NCI-H2029 treated with DMSO at 0.1 percent for 48 hours (cell line): ENCODE measurements around the gene PAX1.

Experiments used
- DNase-seq: peaks from one replicate; lab custom pipeline; 2025; lab: John Stamatoyannopoulos, UW

The PAX1 gene

DNA sequence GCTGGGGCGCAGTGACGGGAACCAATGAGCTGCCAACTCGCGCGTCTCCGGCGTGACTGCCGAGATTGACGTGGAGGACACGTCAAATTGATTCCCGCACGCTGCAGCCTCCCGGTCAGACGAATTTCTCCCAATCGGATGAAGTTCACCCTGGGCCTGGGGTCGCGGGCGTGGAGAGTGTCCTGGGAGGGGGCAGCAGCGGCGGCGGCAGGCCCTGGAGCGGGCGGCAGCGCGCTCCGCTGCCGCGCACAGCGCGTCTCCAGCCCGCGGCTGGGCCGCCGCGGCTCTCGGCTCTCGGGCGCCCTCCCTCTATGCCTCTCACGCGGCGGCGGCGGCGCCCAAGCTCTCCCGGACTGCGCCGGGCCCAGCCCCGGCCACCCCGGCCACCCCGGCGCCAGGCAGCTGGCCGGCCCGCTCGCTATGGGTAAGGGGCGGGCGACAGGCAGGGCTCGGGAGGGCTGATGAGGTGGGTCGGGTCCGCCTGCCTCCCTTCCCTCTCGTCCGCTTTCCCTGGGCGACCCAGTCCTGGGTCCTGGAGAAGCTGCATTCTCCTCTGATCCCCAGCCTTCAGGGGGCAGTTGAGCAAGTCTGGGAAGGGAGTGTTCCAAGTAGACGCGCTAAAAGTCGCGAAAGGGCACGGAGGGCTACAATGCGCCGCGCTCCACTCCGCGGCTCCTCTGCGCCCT is at the start of gene PAX1:
Gene PAX1, plus strand, starts transcription at position 90 of the 686 bp plus-strand sequence. Its CDS starts 49 bp downstream, at position 139.
- DNase-seq: no peak

DNA sequence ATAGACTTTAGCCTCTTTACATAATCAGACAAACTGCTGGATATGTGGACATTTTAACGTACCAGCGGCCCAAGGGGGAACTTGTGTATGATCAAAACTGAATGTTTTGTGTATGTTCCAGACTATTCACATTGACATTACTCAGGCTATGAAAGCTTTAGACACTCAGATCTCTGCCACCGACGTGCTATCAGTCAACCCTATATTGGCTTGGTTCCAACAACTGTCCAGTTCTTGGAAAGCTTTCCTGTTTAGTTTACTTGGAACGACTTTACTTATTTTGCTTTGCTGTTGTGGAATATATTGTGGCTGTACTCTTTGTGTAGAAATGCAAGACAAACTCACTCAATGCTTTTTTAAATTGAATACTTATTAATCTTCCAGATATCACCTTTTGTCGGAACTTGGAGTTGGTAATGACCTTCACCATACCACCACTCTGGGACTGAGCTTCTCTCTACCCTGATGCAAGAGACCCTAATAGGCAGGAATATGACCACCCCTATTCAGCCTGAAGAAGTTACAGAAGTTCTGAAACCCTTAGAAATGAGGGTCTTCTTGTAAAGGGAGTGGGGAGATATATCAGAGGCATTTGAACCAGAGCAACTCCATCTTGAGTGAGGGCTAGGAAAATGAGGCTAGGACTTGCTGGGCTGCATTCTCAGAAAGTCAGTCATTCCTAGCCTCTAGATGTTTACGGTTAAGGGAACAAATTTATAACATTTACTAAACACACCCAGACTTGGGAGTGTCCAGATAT is 49.0 kb upstream of the PAX1 start:
- no peak for DNase-seq

DNA sequence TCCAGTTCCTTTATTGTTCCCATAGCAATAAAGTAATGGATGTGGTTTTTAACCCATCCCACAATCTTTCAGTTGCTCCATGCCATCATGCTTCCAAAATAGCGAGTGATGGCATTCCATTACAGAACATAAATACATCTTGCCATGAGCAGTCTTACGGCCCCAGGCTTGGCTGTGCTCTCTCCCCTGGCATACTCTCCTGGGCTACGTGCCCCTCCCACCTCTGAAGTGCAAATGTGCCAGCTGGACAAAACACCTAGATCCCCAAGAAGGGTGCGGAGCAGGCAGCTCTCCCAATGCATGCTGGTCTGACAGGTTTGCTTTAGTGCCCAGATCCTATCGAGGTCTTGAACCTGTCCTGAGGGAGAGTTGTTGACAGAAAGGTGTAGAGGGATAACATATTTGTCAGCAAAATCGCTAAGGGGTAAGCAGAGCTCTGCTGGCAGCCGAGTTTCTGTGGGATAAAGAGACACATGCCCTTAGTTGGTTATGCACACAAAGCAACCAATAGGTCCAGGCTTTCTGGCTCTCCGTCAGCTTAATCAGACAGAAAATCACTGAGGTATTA is 43.9 kb upstream of the PAX1 start:
- no peak for DNase-seq

DNA sequence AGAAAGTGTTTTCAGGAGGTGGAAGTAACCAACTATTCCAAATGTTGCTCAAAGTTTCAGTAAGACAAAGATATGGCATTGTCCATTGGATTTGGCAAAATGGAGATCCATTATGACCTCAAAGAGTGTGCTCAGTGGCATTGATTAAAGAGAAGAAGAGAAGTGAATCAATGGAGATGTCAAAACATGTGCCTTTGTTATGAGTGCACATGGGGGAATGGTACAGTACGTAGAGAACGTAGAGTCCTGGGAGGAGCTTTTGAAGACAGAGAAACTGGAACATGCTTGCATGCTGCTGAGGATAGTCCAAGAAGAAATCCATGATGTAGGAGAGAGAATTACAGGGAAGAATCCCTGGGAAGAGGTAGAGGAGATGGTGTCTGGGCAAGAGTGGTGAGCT is 42.0 kb upstream of the PAX1 start:
- DNase-seq: no peak

DNA sequence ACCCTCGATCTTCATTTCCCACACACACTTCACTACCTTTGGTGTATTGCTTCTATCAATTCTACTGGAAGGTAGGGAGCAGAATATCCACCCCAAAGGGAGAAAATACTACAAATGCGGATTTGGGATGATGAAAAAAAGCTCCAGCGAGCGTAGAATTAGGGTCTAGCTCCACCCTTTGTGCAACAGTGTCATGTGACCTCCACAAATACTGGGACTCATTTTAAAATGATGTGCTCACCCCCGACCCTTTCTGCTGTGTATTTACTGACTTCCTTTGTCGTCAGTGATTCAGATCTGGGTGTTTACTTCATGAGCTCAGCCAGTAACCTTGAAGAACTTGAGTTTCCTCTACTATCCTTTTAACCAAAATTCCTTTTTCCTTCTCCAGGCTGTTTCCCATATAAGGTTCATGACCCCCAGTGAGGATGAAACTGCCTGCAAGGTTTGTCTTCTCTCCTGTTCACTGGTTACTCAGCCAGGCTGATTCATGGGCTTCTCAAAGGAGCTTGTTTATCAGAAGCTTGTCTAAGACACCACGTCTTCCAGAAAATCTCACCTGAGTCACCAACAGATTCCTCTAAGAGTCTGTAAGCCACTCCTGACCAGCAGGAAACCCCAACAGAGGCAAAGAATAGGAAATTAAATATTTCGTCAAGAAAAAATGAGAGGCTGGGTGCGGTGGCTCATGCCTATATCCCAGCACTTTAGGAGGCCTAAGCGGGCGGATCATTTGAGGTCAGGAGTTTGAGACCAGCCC is 39.6 kb upstream of the PAX1 start:
- DNase-seq: no peak

DNA sequence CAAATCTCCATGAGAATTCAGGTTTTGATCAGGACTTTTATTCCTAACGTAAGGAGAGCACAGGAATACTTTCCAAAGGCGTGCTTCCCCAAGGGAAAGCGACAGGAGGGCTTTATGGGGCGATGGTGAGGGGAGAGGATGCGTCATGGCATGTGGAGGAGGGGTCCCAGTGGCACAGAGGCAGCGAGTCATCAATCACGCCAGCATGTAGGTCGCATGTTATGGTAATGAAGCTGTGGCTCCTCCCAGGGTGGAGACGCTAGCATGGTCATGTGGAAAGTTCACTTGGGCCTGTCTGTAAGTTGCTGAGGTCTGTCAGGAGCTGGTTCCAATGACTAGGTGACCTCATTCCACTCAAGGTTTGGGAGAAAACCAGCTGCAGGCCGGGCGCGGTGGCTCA is 35.3 kb upstream of the PAX1 start:
- DNase-seq: no peak

DNA sequence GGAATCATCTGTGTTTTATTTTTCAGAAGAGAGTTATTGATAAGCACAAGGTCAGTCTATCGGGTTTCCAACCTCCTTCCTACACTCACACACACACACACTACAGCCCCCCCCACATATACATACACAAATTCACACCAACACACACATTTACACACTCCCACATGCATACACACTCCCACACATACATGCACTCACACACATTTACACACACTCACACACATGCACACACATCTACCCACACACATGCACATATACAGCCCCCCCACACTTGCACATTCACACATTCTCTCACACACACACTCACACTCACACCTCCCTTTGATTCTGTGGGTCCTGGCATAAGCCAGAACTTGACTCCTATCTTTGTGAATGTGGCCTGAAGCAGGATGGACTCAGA is 34.5 kb upstream of the PAX1 start:
- no peak for DNase-seq

DNA sequence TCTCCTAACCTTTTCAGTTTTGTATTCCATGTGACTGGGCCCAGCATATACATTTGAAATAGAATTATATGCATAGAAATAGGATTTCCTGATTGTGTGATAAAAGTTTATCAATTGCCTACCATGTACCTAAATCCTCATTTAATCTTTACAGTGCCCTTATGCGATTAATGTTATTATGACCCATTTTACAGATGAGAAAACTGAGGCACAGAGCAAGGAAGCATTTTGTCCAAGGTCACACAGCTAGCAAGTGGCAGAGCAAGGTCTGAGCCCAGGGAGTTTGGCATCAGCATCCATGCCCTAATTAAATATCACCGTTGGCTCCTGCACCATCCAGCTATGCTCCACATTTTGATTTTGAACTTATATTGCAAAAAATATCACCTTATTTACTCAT is 28.2 kb upstream of the PAX1 start:
- DNase-seq: no peak

DNA sequence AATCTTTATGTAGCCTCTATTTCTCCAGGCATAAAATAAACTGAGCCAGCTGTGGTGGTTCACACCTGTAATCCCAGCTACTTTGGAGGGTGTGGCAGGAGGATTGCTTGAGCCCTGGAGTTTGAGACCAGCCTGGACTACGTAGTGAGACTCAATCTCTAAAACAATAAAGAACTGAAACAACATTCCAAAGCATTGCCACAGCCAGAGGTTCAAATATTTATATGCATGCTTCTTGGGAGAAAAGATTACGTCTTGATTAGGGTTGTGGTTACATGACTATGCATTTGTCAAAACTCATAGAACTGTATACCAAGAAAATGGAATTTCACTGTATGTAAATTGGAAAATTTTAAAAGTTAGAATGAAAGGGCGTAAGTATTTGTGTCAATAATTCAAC is 27.7 kb upstream of the PAX1 start:
- DNase-seq: no peak

DNA sequence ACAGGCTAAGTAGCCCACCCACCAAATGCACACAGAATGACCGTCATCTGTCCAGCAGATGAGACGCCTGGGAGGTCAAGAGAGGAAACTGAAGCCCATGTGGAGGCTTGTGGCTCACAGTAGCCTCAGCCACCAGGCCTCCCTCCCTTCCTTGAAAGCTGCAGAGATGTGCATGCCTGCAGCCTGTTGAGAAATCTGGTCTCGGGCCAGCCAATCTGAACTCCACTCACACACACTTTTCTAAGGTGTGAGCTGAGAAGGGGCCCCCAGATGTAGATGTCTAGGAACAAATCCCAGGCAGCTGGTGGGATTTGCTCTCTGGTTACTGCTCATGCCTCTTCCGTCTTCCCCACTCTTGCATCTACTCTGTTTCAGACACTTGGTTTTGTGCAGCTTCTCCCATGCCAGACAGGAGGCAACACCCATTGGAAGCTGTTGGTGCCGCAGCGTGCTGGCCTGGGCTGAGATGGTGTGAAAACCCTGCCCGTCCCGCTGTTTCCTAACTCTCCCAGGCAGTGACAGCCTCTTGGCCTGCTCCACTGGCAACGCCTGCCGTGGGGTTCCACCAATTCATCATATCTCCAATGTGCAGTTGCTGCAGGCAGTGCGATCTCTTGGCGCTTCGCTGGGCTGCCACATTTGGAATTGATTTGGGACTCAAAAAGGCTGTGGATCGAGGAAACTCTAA is 24.1 kb upstream of the PAX1 start:
- no peak for DNase-seq

DNA sequence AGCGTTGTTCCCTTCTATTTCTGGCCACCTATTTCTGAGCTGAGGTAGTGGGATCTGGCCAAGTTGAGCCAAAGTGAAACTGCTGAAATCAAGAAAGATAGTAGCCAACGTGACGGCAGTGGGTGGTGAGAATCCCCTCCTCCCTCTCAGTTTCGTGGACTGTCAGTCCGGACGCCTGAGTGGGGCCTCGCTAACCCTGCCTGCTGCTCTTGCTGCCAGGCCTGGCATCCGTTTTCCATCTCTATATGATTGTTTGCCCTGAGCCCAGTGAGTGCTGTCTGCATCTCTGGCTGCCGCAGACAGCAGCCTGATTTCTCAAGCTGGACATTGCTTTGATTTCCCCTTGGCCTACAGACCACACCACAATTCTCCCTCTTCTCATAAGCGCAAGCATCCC is 23.5 kb upstream of the PAX1 start:
- no peak for DNase-seq

DNA sequence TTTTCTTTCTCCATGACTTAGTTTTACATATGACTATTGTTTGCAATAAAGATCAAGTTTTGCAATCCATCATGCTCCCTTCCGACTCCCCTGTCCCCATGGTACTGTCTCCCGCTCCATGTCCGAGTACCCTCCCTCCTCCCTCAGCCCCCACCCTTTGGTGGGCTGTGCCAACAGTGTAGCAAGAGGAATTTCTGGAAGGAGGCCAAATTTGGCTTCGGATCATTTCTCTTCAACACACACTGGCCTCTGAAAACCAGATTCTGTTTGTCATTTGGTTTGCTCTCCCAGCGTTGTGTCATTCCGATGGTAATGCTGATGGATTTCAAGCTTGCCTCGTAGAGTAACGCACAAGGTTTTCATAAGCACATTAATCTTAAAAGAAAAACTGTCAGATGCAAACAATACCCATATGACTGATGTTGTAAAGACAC is 22.9 kb upstream of the PAX1 start:
- DNase-seq: peak; percentile 51

DNA sequence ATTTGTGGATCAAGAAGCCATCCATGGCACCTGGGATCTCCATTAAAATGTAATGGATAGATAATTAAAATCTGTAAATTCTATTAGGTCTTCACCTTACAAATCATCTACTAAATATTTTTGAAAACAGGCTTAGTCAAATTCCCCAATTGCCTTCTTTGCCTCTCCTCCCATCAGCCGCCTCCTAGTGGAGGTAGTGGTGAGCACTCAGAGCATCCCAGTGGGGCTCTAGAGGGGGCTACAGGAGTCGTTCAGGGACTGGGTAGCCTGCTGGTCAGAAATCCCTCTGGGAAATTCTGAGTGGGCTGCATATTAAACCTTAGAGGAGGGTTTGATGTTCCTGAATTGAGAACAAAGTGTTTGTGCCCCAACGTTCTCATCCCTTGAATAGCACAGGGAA is 20.8 kb upstream of the PAX1 start:
- DNase-seq: no peak

DNA sequence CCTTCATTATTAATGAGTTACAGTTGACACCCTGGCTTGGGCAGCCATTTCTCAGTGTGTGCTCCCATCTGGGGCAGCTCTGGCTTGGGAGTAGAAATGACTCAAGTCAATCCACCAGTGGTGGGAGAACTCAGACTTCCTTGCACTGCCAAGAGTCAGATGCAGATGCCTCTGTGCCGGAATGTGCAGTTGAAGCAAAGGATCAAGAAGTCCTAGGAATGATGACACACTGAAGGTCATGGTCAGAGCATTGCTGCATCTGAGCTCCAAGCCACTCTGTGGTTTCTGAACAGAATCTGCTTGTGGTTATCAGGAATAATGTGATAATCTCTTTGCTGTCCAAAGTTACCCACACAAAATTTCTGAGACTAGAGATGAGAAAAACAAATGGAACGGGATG is 19.5 kb upstream of the PAX1 start:
- no peak for DNase-seq

DNA sequence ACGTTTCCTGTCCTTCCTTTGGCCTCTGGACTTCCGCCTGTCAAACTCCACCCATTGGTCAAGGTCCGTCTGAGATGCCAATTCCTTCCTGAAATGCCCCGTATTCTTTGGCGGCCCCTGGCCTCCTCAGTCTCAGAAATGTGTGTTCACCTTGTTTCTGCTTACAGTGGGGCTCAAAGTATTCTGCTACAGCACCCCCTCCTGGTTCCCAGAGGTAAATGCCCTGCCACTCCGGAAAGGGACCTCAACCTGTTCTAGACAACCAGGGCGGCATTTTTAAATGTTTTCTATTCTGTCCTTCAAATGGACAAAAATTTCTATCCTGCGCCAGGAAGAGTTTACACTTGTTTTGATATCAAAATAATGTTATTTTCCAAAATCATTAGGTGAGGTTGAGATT is 12.1 kb upstream of the PAX1 start:
- no peak for DNase-seq

DNA sequence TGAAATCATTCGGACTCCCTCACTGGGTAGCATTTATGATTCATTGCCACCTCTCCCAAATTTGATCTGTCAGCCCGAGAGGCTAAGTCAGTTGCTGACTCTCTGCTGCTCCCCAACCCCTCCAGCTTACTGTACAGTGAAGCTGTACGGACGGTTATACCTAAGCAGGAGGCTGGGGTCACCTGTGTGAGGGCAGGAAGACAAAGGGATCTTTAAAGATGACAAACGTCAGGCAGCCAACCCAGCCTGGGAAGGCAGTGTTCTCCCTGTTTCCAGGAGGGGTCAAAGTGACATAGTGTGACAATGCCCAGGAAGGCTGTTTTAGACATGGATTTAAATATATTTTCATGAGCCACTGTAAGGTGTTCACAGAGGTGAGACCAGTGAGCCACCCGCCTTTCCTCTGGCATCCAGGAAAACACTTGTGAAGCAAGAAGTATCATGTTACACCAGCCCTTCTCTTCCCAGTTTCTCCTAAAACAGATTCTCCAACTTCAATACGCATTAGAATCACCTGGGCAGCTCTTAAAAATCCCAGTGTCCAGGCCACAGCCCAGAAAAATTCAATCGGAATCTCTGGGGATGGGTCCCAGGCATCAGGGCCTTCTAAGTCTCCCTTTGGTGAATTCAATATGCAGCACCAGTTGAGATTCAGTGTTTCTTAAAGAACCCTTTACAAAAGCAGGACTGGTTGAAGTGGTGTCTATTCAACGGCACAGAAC is 6.8 kb upstream of the PAX1 start:
- no peak for DNase-seq

DNA sequence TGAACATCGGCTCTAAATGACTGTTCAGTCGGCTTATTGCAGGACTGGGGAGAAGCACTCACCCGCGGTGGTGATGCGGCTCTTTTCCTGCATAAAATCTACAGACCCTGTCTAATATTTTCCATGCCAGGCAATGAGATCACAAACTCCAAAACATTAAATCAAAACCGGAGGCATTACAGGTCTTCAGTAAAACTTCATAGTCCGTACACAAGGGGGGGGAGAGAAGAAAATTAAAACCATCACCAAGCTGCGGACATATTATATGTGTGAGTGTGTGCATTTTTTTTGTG is 6.3 kb upstream of the PAX1 start:
- no peak for DNase-seq

DNA sequence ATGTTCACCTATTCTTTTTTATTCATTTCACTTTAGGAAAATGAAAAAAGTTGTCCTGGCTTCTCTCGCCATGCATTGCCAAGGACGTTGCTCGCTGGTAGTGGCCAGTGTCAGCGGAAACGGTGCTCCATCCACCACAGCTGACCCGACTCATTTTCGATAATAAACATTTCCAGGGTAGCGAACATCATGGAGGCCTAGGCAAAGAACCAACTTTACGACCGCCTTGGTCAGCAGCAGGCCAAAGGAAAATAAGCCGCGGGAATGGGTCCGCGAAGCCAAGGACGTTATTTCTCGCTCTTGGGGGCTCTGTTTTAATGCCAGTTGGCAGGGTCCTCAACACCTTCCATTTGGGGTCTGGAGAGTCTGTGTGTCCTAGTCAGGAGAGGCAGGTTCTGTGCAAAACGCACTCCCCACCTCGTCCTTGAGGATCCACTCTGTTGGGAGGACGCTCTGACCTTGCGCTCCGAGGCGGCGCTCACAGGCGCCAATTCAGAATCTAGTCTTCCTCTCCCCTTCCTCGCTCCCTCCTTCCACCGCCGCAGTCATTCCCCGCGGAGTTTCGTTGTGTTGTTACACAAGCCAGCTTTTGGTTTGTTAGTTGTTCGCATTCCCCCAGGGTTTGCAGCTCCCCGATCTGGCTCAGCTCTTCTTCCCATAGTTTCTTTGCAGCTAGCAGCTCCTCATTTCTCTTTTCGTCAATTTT is 4.1 kb upstream of the PAX1 start:
- no peak for DNase-seq

DNA sequence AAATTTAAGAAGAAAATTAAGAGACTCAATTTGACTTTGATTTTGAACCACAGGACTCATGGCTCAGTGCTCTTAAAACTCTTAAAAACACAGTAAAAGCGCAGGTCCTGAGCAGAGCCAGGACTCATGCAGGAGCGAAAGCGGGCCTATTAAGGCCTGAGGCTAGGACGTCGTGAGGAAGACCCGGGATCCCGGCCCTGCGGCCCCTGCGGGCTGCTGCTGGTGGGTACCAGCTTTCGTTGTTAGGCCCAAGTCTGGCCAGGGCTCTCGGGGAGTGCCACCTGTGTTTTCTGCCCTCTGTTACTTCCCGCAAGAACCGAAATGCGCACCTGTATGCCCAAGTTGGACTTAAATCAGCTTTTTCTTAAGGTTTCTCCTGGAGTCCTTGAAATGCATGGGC is 3.4 kb upstream of the PAX1 start:
- DNase-seq: no peak

DNA sequence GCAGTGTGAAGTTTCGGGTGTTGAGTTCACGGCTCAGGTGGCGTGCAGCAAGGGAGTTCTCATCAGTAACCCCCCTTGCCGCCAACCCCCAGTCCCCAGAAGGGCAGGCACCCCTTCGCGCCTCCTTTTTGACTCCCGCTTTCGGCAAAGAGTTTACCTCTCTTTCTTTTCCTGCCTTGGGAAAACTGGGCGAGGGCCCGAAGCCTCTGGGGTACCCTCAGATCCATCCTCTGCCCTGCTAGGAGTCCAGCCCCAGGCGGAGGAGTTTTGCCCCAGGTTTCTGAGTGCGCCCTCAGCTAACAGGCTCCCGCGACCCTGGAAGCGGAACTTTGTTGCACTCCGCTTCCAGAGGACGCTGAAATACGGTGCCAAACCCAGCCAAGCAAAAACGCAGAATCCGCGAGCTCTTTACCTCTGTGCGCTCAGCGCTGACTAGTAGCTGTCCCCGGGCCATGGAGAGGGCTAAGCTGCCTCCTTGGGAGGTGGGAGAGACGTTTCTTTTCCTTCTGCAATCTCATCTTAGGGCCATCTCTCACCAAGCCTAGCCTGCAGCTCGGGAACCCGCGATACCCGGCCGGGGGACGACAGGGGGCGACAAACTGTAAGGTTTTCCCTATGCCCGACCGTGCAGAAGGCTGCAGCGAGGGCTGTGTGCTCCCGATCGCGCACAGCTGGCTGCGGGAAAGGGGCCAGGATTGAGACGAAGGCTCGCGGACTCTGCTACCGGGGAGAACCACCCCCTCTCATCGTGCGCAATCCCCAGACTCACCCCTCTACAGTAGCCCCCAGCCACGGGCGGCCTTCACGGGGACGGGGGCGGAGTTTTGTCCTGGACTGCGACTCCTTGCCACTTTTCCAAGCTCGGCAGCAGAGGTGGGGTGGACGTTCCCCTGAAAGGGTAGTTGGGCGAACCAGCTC is 2.7 kb upstream of the PAX1 start:
- peak; percentile 19 for DNase-seq
